Left ventricle myocardium inferior (tissue), 1 donor: ENCODE measurements around the gene RPL22. TPM values are rescaled to one million over a fixed set of nuclear protein-coding genes. Genes with fewer than 3 reads are reported as not detected.

Experiments
- DNase-seq: peaks from one replicate; pipeline ENCODE4 v3.0.0-alpha.2; 2020
- H3K27ac ChIP-seq: fragments of 200-600 bp; replicated peaks from 2 replicates; pipeline ENCODE4 v1.8.0; 2021
- H3K27me3 ChIP-seq: fragments of 200-600 bp; 2 replicates; pipeline ENCODE4 v1.8.0; 2021; ENCODE audit warnings: low read depth
- H3K36me3 ChIP-seq: fragments of 200-600 bp; 2 replicates; pipeline ENCODE4 v1.8.0; 2021
- H3K4me1 ChIP-seq: fragments of 200-600 bp; 2 replicates; pipeline ENCODE4 v1.8.0; 2021
- H3K4me3 ChIP-seq: fragments of 200-600 bp; 2 replicates; pipeline ENCODE4 v1.8.0; 2021; ENCODE audit warnings: mild to moderate bottlenecking, moderate library complexity
- H3K9me3 ChIP-seq: fragments of 200-600 bp; replicated peaks from 2 replicates; pipeline ENCODE4 v1.8.0; 2021
- intact Hi-C: fragments of 100-400 bp; cut with micrococcal nuclease; formaldehyde crosslinking; loops from one replicate; pipeline ENCODE4 v1.11.0; 2022
- total RNA-seq: library from RNA; stranded (reverse); fragmentation: NEBNext Ultra II Directional; extraction: Animal tissue kit (Norgen Biotek cat#: 25700); gene quantifications from one replicate; pipeline ENCODE4 v1.2.1, GENCODE V29; 2021
- TF ChIP-seq, protein P1 (sequence below): fragments of 200-600 bp; IDR thresholded peaks from 2 replicates; pipeline ENCODE4 v1.8.0; 2021; ENCODE audit warnings: antibody characterized with exemption, mild to moderate bottlenecking, borderline replicate concordance
- donor health status: DM: no; HTN: yes; CAD: no; lungs with severe emphysema.

The RPL22 gene
- total RNA-seq, 1 donor from 2014 or later = 250 TPM

DNA sequence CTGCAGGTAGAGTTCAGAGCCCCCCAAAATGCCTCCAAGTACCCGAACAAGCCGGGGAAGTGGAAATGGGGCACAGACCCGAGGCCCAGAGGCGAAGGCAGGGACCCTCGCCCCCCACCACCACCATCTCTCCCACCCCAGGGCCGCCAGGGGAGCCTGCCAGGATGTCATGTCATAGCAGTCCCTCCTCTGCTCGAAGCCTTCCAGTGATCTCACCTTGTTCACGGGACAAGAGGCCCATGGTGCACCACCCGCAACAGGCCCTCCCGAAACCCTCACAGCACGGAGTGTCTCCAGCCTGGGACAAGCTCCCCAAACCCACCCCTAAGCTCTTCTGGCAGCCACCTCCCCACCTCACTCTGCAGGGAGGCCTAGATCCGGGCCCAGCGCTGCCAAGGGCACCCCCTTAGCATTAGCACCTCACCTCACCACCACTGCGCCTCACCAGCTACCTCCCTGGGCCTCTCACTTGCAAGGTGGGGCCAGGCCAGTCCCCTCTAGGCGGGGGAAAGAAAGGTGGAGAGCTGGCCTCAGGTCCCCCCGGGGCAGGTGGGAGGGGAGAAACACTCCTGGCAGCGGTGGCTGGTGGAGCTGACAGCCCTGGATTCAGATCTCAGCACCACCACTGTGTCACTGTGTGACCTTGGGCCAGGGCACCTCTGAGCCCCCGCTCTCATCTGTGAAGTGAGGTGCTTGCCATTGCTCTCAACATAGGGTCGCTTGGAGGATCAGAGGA, 32.6 kb downstream of the RPL22 start:
- no peaks in the 10 kb centered on the region for H3K9me3 ChIP-seq
- no peaks in the 10 kb centered on the region for H3K36me3 ChIP-seq
- no peak overlapping the region for H3K4me3 ChIP-seq
- intact Hi-C loops = no loop called here
- H3K27ac ChIP-seq = no peak overlapping the region
- H3K4me1 ChIP-seq = peaks cover 4% of the 10 kb centered on the region
- TF ChIP-seq, protein P1, sequence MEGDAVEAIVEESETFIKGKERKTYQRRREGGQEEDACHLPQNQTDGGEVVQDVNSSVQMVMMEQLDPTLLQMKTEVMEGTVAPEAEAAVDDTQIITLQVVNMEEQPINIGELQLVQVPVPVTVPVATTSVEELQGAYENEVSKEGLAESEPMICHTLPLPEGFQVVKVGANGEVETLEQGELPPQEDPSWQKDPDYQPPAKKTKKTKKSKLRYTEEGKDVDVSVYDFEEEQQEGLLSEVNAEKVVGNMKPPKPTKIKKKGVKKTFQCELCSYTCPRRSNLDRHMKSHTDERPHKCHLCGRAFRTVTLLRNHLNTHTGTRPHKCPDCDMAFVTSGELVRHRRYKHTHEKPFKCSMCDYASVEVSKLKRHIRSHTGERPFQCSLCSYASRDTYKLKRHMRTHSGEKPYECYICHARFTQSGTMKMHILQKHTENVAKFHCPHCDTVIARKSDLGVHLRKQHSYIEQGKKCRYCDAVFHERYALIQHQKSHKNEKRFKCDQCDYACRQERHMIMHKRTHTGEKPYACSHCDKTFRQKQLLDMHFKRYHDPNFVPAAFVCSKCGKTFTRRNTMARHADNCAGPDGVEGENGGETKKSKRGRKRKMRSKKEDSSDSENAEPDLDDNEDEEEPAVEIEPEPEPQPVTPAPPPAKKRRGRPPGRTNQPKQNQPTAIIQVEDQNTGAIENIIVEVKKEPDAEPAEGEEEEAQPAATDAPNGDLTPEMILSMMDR = no peak
- peaks cover 97% of the 10 kb centered on the region for H3K27me3 ChIP-seq
- no peak for DNase-seq

DNA sequence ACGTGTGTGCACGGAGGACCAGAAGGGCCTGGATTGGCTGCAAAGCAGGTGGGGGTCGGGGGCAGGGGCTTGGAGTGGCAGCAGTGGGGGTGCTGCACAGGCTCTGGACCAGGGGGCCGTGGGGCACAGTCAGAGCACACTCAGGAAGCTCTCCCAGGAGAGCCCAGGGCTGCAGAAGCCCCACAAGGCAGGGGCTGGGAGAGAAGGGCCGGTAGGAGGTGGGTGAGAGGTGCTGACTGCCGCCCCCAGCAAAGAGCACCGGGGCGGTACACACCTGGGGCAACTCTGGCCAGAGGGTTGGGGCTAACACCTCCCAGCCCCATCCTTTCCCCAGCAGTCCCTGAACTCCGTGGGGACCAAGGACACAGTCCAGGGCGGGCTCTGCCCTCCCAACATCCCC, 33.2 kb downstream of the RPL22 start:
- H3K9me3 ChIP-seq = no peaks in the 10 kb centered on the region
- intact Hi-C loops = no loop called here
- TF ChIP-seq, protein P1 = no peak
- no peak overlapping the region for H3K4me3 ChIP-seq
- H3K4me1 ChIP-seq = peaks cover 4% of the 10 kb centered on the region
- peaks cover 97% of the 10 kb centered on the region for H3K27me3 ChIP-seq
- no peaks in the 10 kb centered on the region for H3K36me3 ChIP-seq
- DNase-seq = no peak
- H3K27ac ChIP-seq = no peak overlapping the region

DNA sequence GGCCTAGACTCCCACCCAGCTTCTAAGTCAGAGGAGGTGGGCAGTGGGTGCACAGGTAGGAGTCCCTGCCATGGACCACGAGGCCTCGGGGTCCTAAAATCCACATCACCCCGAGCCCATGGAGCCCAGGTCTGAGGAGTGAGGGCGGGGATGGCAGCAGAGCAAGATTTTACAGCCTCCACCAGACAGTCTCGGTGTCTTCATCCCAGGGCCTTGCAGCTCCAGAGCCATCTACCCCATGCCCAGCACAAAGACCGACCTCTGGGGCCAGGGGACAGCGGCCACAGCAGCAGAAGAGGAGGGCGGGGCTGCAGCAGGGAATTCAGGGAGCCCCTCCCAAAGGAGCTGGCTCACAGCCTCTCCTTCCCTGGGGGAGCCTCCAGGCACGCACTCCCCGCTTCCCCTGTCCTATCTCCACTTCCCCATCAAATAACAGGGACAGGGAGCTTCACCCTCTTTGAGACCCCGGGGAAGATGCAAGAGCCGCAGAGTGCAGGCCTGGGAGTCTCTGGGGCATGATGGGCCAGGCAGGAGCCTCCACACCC, 33.9 kb downstream of the RPL22 start:
- Histone ChIP-seq H3K4me1 (peaks cover 4% of the 10 kb centered on the region), H3K9me3 (no peaks in the 10 kb centered on the region), H3K27ac (no peak overlapping the region), H3K4me3 (no peak overlapping the region), H3K36me3 (no peaks in the 10 kb centered on the region), H3K27me3 (peaks cover 97% of the 10 kb centered on the region)
- TF ChIP-seq, protein P1 = no peak
- intact Hi-C loops = no loop called here
- no peak for DNase-seq

DNA sequence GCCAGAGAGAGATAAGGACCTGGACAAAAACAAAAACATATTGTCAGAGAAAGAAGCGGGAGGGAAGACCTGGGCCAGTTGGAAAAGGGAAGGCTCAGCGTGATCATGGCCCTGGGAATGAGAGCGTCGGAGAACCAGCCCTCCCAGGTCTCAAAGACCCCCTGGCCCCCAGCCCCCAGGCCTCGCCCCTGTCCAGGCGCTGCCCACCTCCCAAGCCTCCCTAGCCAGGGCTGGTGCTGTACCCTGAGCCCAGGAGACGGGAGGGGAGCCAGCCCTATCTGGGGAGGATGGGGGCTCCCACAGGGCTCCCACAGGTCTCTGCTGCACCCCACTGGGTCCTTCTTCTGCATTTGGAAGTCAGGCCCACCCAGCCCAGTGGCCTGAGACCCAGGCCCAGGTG, 34.4 kb downstream of the RPL22 start:
- H3K9me3 ChIP-seq = no peaks in the 10 kb centered on the region

DNA sequence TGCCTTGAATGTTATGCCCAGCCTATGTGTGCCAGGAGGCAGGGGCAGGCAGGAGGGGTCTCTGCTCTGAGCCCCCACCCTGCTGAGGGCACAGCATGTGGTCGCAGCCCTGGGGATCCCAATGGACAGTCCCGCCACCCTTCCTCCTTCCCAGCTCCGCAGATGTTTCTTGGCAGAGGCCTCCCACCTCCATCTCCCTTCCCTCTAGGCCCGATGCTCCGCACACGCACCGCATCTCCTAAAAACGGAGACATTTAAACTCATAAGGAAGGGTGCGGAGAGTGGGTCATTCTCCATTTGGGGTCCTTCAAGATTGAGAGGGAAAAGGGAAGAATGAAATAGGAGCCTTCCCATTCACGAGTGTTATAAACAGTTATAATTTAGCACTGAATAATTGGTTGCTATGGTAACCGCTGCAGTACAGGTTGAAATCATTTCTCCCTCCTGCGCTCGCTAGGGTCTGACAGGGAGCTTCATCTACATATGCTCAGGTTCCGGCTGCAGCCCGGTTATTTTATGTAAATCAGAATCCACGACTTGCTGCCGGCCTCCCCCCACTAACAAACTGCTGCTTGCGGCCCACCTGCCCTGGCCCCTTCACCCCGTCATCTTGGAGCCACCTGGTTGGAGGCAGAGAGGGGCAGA, 35.3 kb downstream of the RPL22 start:
- Histone ChIP-seq H3K4me3 (no peak overlapping the region), H3K9me3 (no peaks in the 10 kb centered on the region), H3K36me3 (no peaks in the 10 kb centered on the region), H3K27me3 (peaks cover 94% of the 10 kb centered on the region), H3K4me1 (peaks cover 4% of the 10 kb centered on the region), H3K27ac (no peak overlapping the region)
- TF ChIP-seq, protein P1 = no peak
- no peak for DNase-seq
- intact Hi-C loops = no loop called here

More for the DNA sequence above, 34.4 kb downstream of the RPL22 start:
- DNase-seq = no peak
- TF ChIP-seq, protein P1 = no peak
- Histone ChIP-seq H3K27ac (no peak overlapping the region), H3K4me3 (no peak overlapping the region), H3K36me3 (no peaks in the 10 kb centered on the region), H3K27me3 (peaks cover 96% of the 10 kb centered on the region), H3K4me1 (peaks cover 4% of the 10 kb centered on the region)
- intact Hi-C loops = no loop called here
